ENCODE measurements around the gene ARF3.

DNA sequence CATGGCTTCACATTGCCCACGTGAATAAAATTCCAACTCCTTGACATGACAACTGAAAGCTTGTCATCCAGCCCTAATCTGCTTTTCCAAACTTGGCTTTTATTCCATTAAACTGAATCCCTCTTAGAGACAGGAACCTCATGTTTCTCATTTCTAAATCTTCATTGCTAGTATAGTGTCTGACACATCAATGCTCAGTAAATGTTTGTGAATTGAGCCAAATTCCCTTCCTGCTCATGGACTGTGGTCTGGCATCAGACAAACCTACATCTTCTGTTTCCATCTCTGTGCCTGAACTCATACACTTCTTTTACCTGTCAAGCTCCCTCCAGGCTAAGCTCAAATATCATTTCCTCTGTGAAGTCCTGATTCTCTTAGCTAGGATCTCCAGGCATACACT, 27.7 kb downstream of the ARF3 start:
- TF ChIP-seq, protein P1, sequence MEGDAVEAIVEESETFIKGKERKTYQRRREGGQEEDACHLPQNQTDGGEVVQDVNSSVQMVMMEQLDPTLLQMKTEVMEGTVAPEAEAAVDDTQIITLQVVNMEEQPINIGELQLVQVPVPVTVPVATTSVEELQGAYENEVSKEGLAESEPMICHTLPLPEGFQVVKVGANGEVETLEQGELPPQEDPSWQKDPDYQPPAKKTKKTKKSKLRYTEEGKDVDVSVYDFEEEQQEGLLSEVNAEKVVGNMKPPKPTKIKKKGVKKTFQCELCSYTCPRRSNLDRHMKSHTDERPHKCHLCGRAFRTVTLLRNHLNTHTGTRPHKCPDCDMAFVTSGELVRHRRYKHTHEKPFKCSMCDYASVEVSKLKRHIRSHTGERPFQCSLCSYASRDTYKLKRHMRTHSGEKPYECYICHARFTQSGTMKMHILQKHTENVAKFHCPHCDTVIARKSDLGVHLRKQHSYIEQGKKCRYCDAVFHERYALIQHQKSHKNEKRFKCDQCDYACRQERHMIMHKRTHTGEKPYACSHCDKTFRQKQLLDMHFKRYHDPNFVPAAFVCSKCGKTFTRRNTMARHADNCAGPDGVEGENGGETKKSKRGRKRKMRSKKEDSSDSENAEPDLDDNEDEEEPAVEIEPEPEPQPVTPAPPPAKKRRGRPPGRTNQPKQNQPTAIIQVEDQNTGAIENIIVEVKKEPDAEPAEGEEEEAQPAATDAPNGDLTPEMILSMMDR (conservative IDR thresholded peaks at IDR 0.05 in 1 of 2, IDR thresholded peaks at IDR 0.05 in 1 of 2; ENCODE audit: low read depth in 1 of 2, low read length in 2 of 2), result no peak
- no peak for TF ChIP-seq EZH2 (IDR thresholded peaks at IDR 0.05; ENCODE audit: low read length, missing control alignments)
